SU-DHL-6 (cell line): ENCODE measurements around the gene SUGCT.
"Not testable (repeated sequence)": the region's sequence is repeated elsewhere in the genome, so short reads cannot be mapped to it uniquely, and the experiment has no call there.

Source experiments
- EZH2phosphoT487 ChIP-seq: fragments of 200-600 bp; sonication (generic), shearing (Covaris generic); conservative IDR thresholded peaks from 2 replicates; pipeline ENCODE4 v1.6.1; 2018; ENCODE audit warnings: mild to moderate bottlenecking, antibody characterized with exemption, low read length, moderate library complexity, mixed read lengths
- TF ChIP-seq, protein P1 (sequence below): fragments of 200-600 bp; sonication (generic); IDR thresholded peaks from one replicate; pipeline ENCODE4 v1.5.1; 2017; ENCODE audit warnings: antibody characterized with exemption, mild to moderate bottlenecking, low read length, moderate library complexity; ENCODE audit not compliant: insufficient read depth, poor library complexity, severe bottlenecking

DNA sequence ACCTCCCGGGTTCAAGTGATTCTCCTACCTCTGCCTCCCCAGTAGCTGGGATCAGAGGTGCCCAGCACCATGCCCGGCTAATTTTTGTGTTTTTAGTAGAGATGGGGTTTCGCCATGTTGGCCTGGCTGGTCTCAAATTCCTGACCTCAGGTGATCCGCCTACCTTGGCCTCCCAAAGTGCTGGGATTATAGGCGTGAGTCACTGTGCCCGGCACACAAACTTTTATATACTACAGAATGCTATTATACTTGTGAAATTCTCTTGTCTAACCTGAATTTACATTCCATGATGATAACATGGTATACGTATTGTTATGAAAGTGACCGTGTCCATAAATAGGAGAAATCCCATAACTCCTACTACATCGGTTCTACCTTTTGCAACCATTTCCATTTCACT, 17.6 kb upstream of the SUGCT start:
- TF ChIP-seq, protein P1, sequence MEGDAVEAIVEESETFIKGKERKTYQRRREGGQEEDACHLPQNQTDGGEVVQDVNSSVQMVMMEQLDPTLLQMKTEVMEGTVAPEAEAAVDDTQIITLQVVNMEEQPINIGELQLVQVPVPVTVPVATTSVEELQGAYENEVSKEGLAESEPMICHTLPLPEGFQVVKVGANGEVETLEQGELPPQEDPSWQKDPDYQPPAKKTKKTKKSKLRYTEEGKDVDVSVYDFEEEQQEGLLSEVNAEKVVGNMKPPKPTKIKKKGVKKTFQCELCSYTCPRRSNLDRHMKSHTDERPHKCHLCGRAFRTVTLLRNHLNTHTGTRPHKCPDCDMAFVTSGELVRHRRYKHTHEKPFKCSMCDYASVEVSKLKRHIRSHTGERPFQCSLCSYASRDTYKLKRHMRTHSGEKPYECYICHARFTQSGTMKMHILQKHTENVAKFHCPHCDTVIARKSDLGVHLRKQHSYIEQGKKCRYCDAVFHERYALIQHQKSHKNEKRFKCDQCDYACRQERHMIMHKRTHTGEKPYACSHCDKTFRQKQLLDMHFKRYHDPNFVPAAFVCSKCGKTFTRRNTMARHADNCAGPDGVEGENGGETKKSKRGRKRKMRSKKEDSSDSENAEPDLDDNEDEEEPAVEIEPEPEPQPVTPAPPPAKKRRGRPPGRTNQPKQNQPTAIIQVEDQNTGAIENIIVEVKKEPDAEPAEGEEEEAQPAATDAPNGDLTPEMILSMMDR, result not testable (repeated sequence)
- TF ChIP-seq EZH2phosphoT487, result not testable (repeated sequence)
